NCI-H2107 (cell line): Measurements from ENCODE around the gene C1QTNF4.

ENCODE experiments used
- DNase-seq: peaks from one replicate; lab custom pipeline; 2025; lab: John Stamatoyannopoulos, UW

Gene C1QTNF4

DNA sequence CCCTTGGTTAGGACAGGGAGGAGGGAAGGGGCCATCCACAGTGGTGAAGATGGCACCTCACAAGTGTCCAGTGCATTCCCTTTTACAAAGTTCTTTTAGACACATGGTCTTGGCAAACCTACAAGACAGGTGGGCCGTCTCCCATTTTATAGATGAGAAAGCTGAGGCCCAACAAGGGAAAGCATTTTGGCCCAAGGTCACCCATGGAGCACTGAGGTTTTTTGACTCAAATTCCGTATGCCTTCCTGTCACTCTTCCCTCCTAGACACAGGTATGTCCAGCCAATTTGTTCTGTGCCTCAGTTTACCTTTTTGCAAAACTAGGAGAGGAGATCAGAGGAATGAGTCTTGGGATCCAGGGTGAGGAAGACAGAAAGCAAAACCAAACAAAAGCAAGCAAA lies 1.2 kb downstream of the C1QTNF4 start:
- no peak for DNase-seq

DNA sequence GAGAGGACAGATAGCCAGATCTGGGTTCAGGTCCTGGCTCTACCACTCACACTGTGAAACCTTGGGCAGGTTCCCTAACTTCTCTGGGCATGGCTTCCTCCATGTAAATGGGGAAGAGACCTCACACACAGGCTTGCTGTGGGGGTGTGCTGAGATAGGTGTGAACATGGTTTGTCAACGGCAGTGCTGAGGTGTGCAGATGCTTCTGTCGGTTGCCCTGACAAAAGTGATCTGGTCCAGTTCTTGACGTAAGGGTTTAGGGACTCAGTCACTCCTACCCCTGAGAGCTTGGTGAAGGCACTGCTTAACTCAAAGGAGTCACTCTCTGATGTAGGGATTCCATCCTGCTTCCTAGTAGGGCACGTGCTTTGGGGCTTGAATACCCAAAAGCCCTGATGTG lies 2.0 kb downstream of the C1QTNF4 start:
- DNase-seq = no peak

DNA sequence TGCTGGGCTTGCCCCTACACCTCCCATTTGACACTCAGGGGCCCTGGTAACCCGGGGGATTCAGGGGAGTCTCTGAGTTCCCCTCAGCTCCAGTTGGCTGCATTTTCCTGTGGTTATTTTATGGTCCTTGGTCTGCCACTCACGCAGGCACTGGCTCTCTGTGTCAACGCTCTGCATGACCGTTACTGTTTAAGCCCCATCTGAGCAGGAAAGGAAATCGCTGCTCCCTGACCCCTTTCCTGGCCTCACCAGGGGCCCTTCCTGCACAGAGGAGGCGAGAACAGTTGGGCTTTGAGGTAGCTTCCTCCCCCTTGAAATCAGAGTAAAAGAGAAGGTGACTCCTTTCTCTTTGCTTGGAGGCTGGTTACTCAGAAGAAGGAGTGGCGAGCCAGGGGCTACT lies 2.4 kb downstream of the C1QTNF4 start:
- DNase-seq = no peak

DNA sequence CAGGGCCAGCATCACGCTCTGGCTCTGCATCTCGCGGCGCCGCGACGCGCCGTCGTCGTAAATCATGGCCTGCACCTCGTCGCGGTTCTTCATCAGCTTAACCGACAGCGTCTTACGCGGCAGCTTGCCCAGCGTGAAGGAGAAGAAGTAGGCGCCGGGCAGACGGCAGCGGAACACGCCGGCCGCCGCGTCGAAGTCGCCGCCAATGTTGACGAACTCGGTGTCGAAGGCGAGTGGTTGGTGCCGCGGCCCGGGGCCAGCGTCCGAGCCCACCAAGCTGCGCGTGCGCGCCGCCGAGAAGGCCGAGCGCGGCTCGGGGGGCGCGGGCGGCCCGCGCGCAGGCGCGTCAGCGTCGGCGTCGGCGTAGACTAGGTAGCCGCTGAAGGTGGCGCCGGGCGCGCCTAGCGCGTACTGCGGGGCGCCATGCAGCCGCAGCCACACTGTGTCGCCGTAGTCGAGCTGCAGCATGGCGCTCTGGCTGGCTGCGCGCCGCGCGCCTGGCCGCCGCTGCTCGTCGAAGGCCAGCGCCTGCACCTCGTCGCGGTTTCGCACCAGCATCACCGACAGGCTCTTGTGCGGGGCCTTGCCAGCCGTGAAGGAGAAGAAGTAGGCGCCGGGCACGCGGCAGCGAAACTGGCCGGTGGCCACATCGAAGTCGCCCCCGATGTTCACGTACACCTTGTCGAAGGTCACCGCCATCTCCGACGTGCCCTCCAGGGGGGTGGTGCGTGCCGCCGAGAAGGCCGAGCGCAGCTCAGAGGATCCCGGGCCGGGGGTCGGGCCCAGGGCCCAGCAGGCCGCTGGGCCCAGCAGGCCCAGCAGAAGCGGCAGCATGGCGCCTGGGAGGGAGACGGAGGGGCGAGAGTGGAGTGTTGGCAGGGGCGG lies 4.0 kb downstream of the C1QTNF4 start:
- DNase-seq = no peak

DNA sequence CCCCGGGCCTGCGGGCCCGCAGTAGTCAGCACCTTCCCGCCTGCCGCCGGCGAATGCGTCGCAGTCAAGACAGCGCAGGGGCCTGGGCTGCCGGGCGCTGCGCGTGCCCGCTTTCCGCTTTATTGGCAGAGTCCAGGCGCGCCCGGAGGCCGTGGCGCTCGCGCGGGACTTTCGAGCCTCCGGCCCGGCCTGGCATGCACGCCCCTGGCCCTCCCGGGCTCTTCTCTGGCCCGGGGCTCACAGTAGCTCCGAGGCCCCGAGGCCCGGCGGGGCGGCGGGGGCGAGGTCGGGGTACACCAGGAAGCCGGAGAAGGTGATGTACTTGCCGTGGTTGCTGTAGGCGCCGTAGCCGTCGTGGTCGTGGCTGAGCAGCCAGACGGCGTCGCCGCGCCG lies 4.6 kb downstream of the C1QTNF4 start:
- no peak for DNase-seq

DNA sequence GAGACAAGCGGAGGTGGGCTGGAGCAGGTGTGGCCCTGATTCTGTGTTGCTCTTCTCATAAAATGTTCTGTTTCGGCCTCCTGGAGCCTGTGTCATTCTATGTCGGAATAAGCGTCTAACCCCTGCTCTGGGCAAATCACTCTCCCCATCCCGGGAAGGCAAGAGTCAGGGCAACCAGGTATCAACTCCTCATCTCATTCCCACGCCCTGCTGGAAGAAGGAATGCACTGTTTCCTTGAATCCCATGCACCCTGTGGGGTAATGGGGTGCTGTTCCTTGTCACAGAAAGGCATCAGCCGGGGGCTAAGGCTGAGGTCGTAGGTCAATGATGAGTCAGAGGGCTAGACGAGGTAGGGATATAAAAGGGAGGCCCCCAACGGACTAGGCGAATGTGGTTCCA lies 5.1 kb downstream of the C1QTNF4 start:
- no peak for DNase-seq

DNA sequence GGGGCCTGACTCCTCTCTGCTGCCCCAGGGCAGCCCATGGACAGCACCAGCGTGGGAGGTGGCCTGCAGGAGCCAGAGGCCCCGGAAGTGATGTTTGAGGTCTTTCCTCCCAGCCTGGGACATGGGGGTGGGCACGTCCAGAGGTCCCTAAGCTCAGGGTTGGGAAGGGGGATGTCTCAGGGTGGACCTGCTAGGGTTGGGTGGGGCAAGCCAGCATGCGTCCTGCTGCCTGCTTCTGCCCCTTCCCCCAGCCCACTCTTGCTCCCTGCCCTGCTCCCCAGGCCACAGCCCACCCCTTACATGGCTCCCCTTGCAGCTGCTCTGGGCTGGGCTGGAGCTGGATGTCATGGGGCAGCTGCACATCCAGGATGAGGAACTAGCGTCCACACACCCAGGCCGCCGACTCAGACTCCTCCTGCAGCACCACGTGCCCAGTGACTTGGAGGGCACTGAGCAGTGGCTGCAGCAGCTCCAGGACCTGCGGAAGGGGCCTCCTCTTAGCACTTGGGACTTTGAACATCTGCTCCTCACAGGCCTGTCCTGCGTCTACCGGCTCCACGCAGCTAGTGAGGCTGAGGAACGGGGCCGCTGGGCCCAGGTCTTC lies 6.4 kb downstream of the C1QTNF4 start:
- DNase-seq = no peak

DNA sequence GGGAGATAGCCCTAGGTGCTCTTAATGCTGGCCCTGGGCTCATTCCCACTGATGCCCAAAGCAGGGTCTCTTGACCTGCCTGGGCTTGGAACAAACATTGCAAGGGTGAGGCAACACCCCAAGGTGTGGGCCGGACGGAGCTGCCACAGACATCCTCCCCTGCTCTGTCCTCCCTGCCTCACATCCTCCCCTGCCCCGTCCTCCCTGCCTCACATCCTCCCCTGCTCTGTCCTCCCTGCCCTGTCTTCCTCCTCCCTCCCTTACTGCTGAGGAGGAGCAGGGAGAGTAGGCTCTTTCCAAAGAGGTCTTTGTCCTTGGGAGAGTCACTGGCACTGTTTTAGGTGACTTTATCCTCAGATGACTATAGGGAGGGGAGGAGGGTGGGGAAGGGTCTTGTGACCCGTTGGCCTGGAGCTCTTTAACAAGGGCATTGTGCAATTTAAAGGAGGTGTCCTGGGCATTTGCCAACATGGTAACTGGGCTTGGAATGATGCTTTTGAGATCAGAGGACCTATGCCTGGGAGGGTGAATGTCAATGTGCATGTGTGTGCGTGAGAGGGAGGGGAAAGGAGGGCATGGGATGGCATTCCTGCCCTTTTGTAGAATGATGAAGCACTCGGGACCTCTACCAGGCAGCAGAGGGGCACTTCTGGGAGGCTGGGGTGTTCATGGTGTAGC lies 7.0 kb downstream of the C1QTNF4 start:
- DNase-seq = no peak

DNA sequence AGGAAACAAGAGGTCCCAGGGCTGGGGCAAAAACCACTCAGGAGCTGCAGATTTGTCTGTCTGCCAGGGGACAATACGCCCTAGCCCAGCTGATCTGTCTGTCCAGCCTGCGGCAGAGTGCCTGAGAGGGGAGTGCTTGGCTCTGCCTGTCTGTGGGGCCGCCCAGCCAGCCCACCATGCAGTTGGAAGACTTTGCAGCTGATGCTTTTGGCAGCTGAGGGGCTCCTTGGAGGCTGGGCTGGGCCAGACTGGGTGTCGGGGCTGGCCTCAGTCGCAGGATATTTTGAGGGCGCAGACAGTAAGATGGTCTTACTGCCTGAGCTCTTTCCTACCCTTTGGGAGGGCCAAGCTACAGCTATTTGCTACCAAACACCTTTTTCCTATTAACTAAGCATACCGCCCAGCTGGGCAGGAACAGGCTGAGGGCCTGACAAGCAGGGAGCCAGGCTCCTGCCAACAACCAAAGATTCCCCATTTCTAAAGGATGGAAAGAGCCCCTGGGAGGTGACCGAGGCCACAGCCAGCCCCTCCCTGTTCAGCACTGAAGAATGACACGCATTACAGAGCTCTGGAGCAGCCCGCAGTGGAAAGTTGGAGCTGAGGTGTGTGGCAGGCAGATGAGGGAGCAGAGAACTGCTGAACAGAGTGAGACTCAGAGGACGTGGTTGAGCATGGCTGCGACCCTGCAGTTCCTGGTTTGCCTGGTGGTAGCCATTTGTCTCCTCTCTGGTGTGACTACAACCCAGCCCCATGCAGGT lies 7.9 kb downstream of the C1QTNF4 start, which contains the start of gene FAM180B:
Gene FAM180B, plus strand, starts transcription at position 581 of the 758 bp plus-strand sequence. Its CDS starts 91 bp downstream, at position 672.
- DNase-seq = no peak

DNA sequence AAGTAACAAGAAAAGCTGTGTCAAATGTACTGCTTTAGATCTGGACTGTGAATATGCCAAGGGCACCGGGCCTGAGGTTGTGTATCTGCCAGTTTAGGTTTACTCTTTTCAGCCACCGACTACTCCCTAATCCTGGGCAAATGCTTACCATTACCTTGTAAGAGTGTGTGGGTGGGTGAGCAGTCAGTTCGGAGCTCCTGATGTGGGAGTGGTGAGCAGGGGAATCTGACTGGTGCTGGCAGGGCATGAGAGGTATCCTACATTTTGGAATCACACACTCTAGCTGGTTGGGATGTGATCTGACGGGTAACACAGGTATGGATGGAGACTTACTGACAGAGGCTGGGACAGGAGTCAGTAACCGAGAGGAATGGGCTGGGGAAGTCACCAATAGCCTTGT lies 10.4 kb downstream of the C1QTNF4 start:
- DNase-seq = no peak

DNA sequence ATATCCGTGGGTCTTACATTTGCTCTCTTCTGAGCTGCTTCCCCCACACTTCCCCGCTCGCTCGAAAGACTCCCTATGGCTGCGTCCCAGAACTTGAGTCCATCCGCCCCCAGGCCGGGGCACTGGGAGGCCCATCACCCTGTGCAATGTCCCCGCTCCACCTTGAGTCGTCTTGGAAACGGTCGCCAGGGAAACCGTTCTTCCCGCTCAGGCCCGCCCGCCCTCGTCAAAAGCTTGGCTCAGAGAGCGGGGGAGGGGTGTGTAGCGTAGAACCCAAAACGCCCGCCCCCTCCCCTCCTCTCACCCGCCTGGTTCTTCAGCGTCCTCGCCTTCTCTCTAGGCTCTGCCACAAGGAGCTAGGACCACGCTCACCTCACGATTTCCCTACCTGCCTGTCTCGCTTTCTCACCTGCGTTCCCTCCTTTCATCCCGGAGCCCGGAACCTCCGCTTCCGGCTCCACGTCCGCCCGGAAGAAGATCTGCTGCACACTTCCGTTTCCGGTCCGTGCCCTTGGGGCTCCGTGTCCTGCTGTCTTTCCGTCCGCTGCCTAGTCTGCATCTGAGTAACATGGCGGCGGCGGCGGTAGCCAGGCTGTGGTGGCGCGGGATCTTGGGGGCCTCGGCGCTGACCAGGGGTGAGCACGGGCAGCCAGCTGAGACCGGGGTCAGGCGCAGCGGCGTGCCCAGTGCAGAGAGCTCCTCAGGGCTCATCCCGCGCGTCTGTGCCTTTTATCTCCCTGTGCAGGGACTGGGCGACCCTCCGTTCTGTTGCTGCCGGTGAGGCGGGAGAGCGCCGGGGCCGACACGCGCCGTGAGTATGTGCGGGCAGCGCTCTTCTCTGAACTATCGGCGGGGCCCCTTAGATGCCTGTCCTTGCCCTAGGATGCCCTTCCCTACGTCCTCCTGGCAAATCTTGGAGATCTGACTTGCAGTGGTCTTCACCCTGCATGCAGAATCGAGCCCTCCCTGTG lies 15.4 kb downstream of the C1QTNF4 start, which contains the start of the genes KBTBD4 and NDUFS3:
Gene KBTBD4, minus strand, starts transcription at position 447 of the 971 bp plus-strand sequence. Its CDS starts 19 bp downstream, at position 428.
Gene NDUFS3, plus strand, starts transcription at position 551 of the 971 bp plus-strand sequence. Its CDS starts 18 bp downstream, at position 569.
- DNase-seq = peak; percentile 84

DNA sequence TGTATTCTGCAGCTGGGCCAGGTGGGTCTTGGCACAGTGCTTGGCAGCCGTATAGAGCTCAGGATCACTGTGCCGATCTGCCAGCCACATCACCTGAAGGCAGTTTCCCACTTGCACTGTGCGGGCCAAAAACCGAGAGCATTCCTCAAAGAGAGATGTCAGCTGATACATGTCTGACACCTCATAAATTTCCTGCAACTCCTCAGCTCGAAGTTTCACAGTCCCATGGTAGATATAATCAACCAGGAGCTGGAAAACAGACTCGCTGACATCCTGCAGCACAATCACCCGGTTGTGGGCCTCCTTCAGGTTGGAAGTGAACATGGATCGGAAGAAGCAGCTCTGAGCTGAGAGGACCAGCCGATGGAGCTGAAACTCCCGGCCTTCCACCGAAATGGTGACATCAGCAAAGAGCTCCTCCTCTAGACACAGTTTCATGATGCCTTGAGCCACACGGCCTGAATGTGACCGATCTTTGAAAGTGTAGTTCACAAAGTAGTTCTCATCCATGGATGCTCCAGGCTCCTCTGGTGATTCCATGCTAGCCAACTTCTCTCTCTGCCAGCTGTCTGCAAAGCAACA lies 16.7 kb downstream of the C1QTNF4 start:
- DNase-seq = no peak

DNA sequence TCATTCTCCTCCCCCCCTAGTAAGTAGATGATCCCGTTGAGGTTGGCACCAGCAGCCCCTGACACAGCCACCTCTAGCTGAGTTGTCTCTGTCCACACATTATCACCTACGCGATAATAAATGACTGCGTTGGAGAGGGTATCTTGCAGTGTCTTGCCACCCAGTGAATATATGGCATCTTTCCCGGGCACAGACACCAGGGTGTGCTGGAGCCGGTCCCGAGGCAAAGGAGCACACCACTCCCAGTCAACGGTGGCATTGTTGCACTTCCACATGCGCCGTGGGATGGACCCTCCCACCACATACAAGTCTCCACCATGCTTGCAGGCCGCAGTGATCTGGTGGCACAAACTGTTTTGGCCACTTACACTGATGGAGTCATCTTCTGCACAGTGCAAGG lies 20.9 kb downstream of the C1QTNF4 start:
- no peak for DNase-seq

DNA sequence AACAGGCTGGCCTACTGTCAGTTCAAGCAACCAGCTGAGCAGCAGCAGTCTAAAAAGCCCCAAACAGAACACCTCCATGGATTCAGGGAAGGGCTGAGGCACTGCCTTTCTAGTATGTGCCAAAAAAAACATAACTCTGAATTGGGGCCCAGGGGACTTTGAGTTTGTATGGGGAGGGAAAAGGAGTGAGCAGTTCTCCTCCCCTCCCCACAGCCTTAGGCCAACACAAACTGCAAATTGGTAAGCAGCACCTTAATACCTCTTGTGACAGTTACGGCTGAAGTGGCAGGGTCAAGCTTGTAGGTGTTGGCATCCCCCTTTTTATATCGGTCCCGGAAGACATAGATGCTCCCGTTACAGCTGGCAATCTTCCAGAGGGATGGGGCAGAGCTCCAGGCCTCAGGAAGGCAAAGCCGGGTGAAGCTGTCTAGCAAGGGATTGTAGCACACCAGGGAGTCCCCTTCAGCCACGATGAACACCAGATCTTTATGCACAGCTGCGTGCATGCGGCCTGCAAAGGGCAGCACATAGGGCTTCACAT lies 21.4 kb downstream of the C1QTNF4 start:
- DNase-seq = no peak

DNA sequence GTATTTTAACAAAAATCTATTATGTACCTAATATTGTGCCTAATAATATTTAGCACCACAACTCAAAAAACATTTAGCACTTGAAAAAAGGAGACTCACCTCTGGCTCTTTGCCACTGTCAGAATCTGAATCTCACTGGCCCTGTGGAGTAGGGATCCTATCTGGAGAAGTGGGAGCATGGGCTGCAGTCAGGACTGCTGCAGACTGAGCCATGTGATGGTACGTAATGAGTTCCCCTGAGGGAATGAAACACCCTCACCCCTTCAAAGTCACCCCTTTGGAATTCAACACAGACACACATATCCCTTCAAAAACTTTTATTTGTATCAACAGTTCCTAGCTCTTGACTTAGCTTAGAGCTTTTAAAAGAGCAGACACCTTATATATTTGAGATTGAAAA lies 22.3 kb downstream of the C1QTNF4 start:
- no peak for DNase-seq

DNA sequence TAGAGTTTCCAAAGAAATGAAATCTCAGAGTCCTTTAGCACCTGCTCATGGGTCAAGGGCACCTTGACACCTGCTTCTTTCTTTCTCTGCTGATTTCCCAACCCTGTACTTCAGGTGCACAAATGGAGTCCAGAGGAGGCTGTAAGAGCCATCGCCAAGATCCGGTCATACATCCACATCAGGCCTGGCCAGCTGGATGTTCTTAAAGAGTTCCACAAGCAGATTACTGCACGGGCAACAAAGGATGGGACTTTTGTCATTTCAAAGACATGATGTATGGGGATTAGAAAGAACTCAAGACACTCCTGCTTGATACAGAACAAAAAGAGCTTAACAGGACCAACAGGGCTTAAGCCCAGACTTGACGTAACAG lies 22.9 kb downstream of the C1QTNF4 start:
- no peak for DNase-seq

DNA sequence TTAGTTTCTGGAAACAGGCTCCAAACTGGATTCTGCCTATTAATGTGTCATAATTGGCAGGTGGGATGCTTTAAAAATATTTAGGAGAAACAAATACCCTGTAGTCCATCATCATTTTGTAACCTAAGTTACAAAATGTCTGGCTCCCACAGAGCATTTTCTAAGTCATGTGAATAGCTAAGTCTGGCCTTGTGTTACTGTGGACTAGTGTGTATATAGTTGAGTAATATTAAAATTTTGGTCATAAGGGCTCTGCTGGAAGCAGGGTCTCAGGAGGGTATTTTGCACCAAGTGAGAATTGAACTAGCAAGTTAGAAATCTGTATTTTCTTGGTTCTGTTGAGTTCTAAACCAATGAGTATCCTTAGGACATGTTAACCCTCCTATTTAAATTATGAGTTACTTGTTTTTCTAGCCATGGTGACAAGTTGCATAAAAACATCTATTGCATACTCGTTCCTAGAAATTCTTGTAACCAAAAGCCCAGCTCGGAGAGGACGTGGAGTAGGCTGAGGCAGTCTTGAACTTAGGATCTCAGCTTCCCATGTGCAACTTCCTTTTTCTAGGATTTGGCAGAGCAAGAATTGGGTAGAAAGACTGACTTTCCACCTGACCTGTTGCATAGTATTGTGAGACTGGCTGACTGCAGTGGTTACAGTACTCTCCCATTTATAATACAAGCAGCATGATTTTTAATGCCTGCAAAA lies 23.4 kb downstream of the C1QTNF4 start:
- no peak for DNase-seq

DNA sequence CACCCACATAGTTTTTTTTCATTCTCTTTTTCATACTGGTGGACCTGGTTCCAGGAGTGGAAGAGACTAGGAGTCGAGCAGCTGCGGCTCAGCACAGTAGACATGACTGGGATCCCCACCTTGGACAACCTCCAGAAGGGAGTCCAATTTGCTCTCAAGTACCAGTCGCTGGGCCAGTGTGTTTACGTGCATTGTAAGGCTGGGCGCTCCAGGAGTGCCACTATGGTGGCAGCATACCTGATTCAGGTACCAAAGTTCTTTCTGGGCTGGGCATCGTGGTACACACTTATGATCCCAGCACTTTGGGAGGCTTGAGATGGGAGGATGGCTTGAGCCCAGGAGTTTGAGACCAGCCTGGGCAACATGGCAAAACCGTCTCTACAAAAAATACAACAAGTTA lies 24.6 kb downstream of the C1QTNF4 start:
- no peak for DNase-seq

DNA sequence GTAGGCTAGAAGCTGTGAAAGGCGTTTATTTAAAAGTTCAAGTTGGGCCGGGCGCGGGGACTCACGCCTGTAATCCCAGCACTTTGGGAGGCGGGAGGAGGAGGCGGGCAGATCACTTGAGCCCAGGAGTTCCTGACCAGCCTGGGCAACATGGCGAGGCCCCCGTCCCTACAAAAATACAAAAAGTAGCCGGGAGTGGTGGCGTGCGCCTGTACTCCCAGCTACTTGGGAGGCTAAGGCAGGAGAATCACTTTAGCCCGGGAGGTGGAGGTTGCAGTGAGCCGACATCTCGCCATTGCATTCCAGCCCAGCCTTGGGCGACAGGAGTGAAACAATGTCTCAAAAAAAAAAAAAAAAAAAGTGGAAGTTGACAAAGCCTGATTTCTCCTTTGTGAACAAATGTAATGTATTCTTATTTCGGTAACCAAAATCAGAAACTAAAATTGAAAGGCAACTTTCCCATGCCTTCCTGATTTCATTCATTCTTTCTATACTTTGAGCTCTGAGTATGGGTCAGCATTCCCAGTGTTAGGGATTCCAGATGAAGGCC lies 28.0 kb downstream of the C1QTNF4 start:
- no peak for DNase-seq
